ENCODE data around the gene ATP8B3. TPM values are rescaled to one million over a fixed set of nuclear protein-coding genes. Genes with fewer than 3 reads are reported as not detected.

The ATP8B3 gene
- total RNA-seq, 4 donors from 2014 or later = 0.88 to 2.4 (median 1.9) TPM

DNA sequence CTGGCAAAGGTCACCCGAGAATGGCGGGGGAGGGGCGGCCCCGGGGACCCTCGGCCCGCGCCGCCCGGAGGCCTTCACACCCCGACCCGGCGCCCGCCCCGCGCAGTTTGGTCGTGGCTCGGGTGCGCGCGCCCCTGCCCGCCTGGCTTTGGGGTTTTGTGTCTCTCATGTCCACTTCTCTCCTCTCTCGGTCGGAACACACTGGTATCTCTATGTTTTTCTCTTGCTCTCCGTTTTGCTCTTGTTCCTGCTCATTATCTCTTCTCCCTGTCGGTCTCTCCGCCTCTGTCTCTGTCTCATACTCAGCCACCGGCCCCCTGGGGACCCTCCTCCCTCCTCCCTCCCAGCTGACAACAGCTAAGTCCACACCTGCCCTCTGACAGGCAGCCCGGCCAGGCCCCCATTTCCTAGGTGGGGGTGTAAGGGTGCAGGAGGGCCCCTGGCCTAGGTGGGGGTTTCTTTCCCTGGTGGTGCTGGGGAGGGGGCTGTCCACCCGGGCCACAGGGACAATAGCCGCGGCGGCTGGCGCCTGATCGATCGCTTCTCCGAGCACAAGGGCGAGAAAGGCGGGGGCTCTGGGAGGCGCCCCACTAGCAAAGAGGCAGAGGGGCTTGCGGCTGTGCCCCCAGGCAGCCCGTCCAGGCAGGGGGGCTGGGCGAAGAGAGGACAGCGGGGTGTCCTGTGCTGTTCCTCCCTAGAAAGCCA lies 56.5 kb downstream of the ATP8B3 start:
- TF ChIP-seq CTCF (IDR thresholded peaks at IDR 0.05) = no peak
- DNase-seq (ENCODE audit: low spot score) (no peak), ATAC-seq (ENCODE audit: low FRiP score) (no peak)

DNA sequence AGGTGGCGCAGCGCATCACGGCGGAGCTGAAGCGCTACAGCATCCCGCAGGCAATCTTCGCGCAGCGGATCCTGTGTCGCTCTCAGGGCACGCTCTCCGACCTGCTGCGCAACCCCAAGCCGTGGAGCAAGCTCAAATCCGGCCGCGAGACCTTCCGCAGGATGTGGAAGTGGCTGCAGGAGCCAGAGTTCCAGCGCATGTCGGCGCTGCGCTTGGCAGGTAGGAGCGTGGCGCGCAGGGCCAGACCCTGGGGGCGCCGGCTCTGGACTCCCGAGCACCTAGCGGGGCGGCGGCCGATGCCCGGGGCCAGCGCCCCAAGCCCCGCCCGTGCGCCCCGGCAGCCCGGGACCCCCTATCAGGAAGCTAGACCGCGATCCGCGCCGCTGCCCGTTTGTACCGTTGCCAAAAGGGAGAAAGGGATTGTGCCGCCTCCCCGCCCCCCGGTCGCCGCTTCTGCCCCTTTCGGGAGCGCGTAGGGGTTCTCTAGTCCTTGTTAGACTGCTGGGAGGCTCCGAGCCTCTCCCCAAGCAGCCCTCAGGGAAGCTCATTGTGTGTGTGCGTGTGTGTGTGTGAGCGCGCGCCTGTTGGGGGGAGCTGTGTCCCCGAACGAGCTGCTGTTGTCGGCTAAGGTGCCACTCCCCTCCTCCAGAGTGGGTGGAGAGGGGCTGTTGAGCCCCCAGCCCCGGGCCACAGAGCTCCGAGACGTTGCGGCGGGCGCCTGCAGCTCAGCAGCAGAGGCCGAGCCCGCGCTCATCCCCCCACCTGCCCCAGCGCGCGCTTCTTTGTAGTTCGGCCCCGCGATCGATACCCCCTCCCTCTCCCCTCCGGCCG lies 57.2 kb downstream of the ATP8B3 start:
- TF ChIP-seq CTCF (IDR thresholded peaks at IDR 0.05) = no peak
- ATAC-seq (ENCODE audit: low FRiP score) (no peak), DNase-seq (ENCODE audit: low spot score) (no peak)

DNA sequence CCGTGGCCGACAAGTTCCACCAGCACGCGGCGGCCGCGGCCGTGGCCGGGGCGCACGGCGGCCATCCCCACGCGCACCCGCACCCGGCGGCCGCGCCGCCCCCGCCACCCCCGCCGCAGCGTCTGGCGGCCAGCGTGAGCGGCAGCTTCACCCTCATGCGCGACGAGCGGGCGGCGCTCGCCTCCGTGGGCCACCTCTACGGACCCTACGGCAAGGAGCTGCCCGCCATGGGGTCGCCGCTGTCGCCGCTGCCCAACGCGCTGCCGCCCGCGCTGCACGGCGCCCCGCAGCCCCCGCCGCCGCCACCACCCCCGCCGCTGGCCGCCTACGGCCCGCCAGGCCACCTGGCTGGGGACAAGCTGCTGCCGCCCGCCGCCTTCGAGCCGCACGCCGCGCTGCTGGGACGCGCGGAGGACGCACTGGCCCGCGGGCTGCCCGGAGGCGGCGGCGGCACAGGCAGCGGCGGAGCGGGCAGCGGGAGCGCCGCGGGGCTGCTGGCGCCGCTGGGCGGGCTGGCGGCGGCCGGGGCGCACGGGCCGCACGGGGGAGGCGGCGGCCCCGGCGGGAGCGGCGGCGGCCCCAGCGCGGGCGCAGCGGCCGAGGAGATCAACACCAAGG lies 57.9 kb downstream of the ATP8B3 start:
- no peak for DNase-seq (ENCODE audit: low spot score)
- ATAC-seq (ENCODE audit: low FRiP score) = no peak
- no peak for TF ChIP-seq CTCF (IDR thresholded peaks at IDR 0.05)

GRCh38 chr19:1752757-1753728 lies 59.0 kb downstream of the ATP8B3 start, which contains the start of gene ONECUT3:
Gene ONECUT3 (plus strand): TSS chr19:1753506. CDS start chr19:1753663, 157 bp downstream.
- TF ChIP-seq CTCF (IDR thresholded peaks at IDR 0.05) = no peak
- no peak for ATAC-seq (ENCODE audit: low FRiP score)
- no peak for DNase-seq (ENCODE audit: low spot score)

DNA sequence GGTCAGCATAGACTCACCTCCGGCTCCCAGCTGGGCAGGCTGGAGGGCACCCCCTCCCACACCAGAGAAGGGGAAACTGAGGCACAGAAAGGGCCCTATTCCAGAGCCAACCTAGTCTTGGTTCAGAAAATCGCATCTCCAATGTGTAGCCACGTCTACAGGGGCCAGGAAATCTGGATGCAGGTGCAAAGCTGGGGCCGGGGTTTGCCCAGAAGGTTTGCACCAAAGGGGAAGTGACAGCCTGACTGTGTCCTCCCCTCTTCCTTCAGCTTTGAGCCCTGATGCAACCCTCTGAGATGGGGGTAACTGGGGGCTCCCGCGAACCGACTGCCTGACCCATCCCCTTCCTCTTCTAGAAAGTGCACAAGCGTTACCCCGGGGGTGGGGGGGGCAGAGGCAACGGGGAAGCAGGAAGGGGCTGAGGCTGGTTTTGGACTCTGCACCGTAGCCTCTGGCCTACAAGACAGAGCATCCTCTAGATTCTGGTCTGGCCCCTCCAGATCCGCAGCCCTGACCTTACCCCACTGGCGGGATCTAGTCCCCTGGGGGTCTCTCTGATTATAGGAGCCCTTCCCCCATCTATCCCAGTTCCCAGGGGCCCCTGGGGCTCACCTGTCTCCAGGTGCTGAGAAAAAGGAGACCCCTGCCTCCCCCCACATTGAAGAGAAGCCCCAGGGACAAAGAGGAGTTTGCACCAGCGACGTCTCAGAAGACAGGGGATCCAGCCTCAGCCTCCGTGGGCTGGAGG lies 59.9 kb downstream of the ATP8B3 start:
- DNase-seq (ENCODE audit: low spot score) (no peak), ATAC-seq (ENCODE audit: low FRiP score) (no peak)
- no peak for TF ChIP-seq CTCF (IDR thresholded peaks at IDR 0.05)
